OCI-LY1 (cell line): Measurements from ENCODE around the gene ZSCAN10.

Experiments
- CTCF ChIP-seq: fragments of 200-600 bp; sonication (generic), shearing (Covaris generic); IDR thresholded peaks from 2 replicates; pipeline ENCODE4 v1.5.1; 2017; ENCODE audit warnings: mild to moderate bottlenecking, antibody characterized with exemption, low read length, moderate library complexity, mixed read lengths
- EZH2 ChIP-seq: fragments of 200-600 bp; sonication (generic), shearing (Covaris generic); IDR thresholded peaks from 2 replicates; pipeline ENCODE4 v1.8.0; 2017; ENCODE audit warnings: borderline replicate concordance, mixed run types, mild to moderate bottlenecking, antibody characterized with exemption, low read length, moderate library complexity, mixed read lengths

DNA sequence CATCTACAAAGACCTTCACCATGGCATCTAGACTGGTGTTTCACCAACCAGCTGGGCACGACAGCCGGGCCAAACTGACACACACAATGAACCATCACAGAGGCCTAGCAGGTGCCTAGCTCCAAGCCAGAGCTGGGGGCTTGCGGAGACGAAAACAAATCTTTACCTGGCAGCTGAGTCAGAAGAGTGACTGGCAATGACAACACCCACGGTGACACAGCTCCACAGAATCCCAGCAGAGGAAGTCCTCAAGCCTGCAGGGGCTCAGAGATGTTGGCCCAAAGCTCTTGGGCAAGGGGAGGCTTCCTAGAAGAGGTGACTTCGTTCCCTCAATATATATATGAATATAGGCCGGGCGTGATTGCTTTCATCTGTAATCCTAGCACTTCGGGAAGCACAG lies 47.6 kb downstream of the ZSCAN10 start:
- no peak for TF ChIP-seq CTCF
- TF ChIP-seq EZH2, result no peak
